K562 (cell line): ENCODE results near the gene FOXK2. TPM values are rescaled to one million over a fixed set of nuclear protein-coding genes. Genes with fewer than 3 reads are reported as not detected.

ENCODE experiments used
- ARHGAP35 ChIP-seq: fragments of 450-650 bp; IDR thresholded peaks from 2 replicates; pipeline ENCODE4 v1.6.1; 2018; ENCODE audit not compliant: partially characterized antibody
- CSDE1 ChIP-seq, 2 experiments: fragments of 450-650 bp; IDR thresholded peaks; 2 replicates each; pipeline ENCODE4 v1.6.1; 2016; ENCODE audit warnings: mild to moderate bottlenecking in 1 of 2
- ETS2 ChIP-seq: IDR thresholded peaks from 2 replicates; pipeline ENCODE4 v1.6.1; 2016; ENCODE audit warnings: borderline replicate concordance, missing genetic modification characterization, mild to moderate bottlenecking, moderate library complexity, missing compliant biosample characterization; ENCODE audit not compliant: poor library complexity, severe bottlenecking
- GATA2 ChIP-seq: sonication (generic); formaldehyde crosslinking; IDR thresholded peaks from 2 replicates; pipeline ENCODE4 v1.4.0; 2020; ENCODE audit warnings: mild to moderate bottlenecking, missing genetic modification reagents
- HCFC1 ChIP-seq: IDR thresholded peaks from 2 replicates; pipeline ENCODE4 v1.6.1; 2012; ENCODE audit warnings: low read depth, low read length, improper control_type of control experiment
- HMBOX1 ChIP-seq: sonication (generic); IDR thresholded peaks from 2 replicates; pipeline ENCODE4 v1.6.1; 2016
- HSF4 ChIP-seq: fragments of 250-450 bp; sonication (Bioruptor Pico); IDR thresholded peaks from 2 replicates; pipeline ENCODE4 v2.1.2; 2022; ENCODE audit warnings: mild to moderate bottlenecking, moderate library complexity, borderline replicate concordance
- IRF1 ChIP-seq: sonication (generic); formaldehyde crosslinking; IDR thresholded peaks from 2 replicates; pipeline ENCODE4 v1.8.0; 2022; ENCODE audit warnings: missing genetic modification reagents, mild to moderate bottlenecking, borderline replicate concordance
- KDM2B ChIP-seq: fragments of 250-450 bp; sonication (Bioruptor Pico); IDR thresholded peaks from 2 replicates; pipeline ENCODE4 v1.8.0; 2021; ENCODE audit warnings: mild to moderate bottlenecking, moderate library complexity
- KLF10 ChIP-seq: fragments of 250-450 bp; sonication (Bioruptor Pico); IDR thresholded peaks from 2 replicates; pipeline ENCODE4 v1.6.1; 2021; ENCODE audit warnings: matching md5 sums
- KLF16 ChIP-seq: IDR thresholded peaks from 2 replicates; pipeline ENCODE4 v1.6.1; 2016; ENCODE audit warnings: antibody characterized with exemption
- MAFK ChIP-seq: IDR thresholded peaks from 2 replicates; pipeline ENCODE4 v1.6.1; 2011; ENCODE audit warnings: low read length, improper control_type of control experiment
- PTRF ChIP-seq: fragments of 450-650 bp; IDR thresholded peaks from 2 replicates; pipeline ENCODE4 v1.6.1; 2016; ENCODE audit warnings: mild to moderate bottlenecking, missing genetic modification characterization, missing compliant biosample characterization
- SLC30A9 ChIP-seq: fragments of 250-450 bp; sonication (Bioruptor Pico); IDR thresholded peaks from 2 replicates; pipeline ENCODE4 v1.8.0; 2022; ENCODE audit warnings: mild to moderate bottlenecking, moderate library complexity
- SNAPC5 ChIP-seq: fragments of 250-450 bp; sonication (Bioruptor Pico); IDR thresholded peaks from 2 replicates; pipeline ENCODE4 v1.8.0; 2021; ENCODE audit warnings: moderate library complexity, mild to moderate bottlenecking, inconsistent platforms
- STAT6 ChIP-seq: sonication (generic); formaldehyde crosslinking; IDR thresholded peaks from 2 replicates; pipeline ENCODE4 v1.8.1; 2023; ENCODE audit warnings: mild to moderate bottlenecking, missing genetic modification reagents
- TFAP4 ChIP-seq: sonication (generic); formaldehyde crosslinking; IDR thresholded peaks from 2 replicates; pipeline ENCODE4 v1.8.0; 2022; ENCODE audit warnings: missing genetic modification reagents, mild to moderate bottlenecking, moderate library complexity, borderline replicate concordance
- ZNF280B ChIP-seq: fragments of 250-450 bp; sonication (Bioruptor Pico); IDR thresholded peaks from 2 replicates; pipeline ENCODE4 v1.5.1; 2021; ENCODE audit warnings: mild to moderate bottlenecking
- ZNF347 ChIP-seq: fragments of 450-650 bp; formaldehyde crosslinking; IDR thresholded peaks from 2 replicates; pipeline ENCODE4 v1.4.0; 2020; ENCODE audit warnings: low read depth, mild to moderate bottlenecking, moderate library complexity
- ZNF764 ChIP-seq: fragments of 250-450 bp; sonication (Bioruptor Pico); IDR thresholded peaks from 2 replicates; pipeline ENCODE4 v1.4.0; 2020; ENCODE audit warnings: low read depth, mild to moderate bottlenecking, moderate library complexity
- polyA plus RNA-seq, 8 experiments: library from polyadenylated mRNA; depleted of rRNA in 4 of 8; stranded (reverse) in 5 of 8; unstranded in 3 of 8; fragments of >200 nt; fragmentation: Nextera tagmentation in 2 of 8; fragmentation: Illumina TruSeq in 1 of 8; extraction: Ambion mirVana in 2 of 8; extraction: Trizol in 1 of 8; gene quantifications; 2 replicates each; pipeline versions ENCODE4 v1.2.1 to v1.2.3, GENCODE V29; 2011 to 2014; ENCODE audit warnings: inconsistent platforms in 1 of 8, missing spikeins in 1 of 8
- total RNA-seq, 7 experiments: library from RNA; depleted of rRNA in 6 of 7; stranded (reverse); fragments of >200 nt in 6 of 7; fragmentation: Illumina TruSeq in 2 of 7; extraction: Trizol in 2 of 7; gene quantifications; 2 replicates each; pipeline versions ENCODE4 v1.2.1 to v1.2.3, GENCODE V29; 2011 to 2021; ENCODE audit warnings: low replicate concordance in 1 of 7

The FOXK2 gene
- total and polyA plus RNA-seq, 9 of the 15 experiments (the other 6 are each of a cell fraction or from before 2014, with no cell fraction given), result 3.0 to 86.0 (median 44.1) TPM

GRCh38 chr17:82494236-82495055, 25.1 kb upstream of the FOXK2 start (continued):
- no peak for TF ChIP-seq HSF4 (CRISPR knock-in tag)
- no peak for TF ChIP-seq ZNF347 (CRISPR knock-in tag)
- no peak for TF ChIP-seq KDM2B (CRISPR knock-in tag)
- 0 out of 2 replicates have a peak, but pooled peaks have one; percentile 66 for TF ChIP-seq KLF16
- no peak for TF ChIP-seq ARHGAP35
- TF ChIP-seq HCFC1, result peak; percentile 60
- TF ChIP-seq ZNF280B (CRISPR knock-in tag), result no peak
- no peak for TF ChIP-seq SNAPC5 (CRISPR knock-in tag)
- TF ChIP-seq GATA2 (CRISPR knock-in tag), result peak; percentile 94
- no peak for TF ChIP-seq KLF10 (CRISPR knock-in tag)
- TF ChIP-seq ETS2 (tag), result no peak
- no peak; the same call in 1 of the 2 replicates for TF ChIP-seq MAFK
- TF ChIP-seq CSDE1 (IDR thresholded peaks at IDR 0.05), result peak in 1 of 2 experiments; percentile 88; a peak in 2 of 4 replicates
- TF ChIP-seq HMBOX1, result peak; percentile 40; the same call in 1 of the 2 replicates
- TF ChIP-seq IRF1 (CRISPR knock-in tag), result 0 out of 2 replicates have a peak, but pooled peaks have one; percentile 32
- TF ChIP-seq PTRF (tag), result no peak
- no peak for TF ChIP-seq SLC30A9 (CRISPR knock-in tag)
- TF ChIP-seq STAT6 (CRISPR knock-in tag), result peak; percentile 89; the same call in 1 of the 2 replicates
- TF ChIP-seq TFAP4 (CRISPR knock-in tag), result peak; percentile 78
- peak; percentile 89 for TF ChIP-seq ZNF764
